Activated naive CD4-positive, alpha-beta T cell treated with anti-CD3 and anti-CD28 coated beads for 36 hours (primary cell): ENCODE results near the gene KLK13. TPM values are rescaled to one million over a fixed set of nuclear protein-coding genes. Genes with fewer than 3 reads are reported as not detected.

Experiments used
- CTCF ChIA-PET: fragments of 350-600 bp; sonication (Branson Sonifier 250); formaldehyde crosslinking; loops from one replicate; lab custom pipeline; 2021; ENCODE audit warnings: antibody characterized with exemption; lab: Charles Lee
- DNase-seq: peaks from one replicate; pipeline ENCODE4 v3.0.0-alpha.2; 2020
- H3K27ac Mint-ChIP-seq: one replicate; pipeline ENCODE4 v1.8.0; 2021; ENCODE audit warnings: mild to moderate bottlenecking, mixed read lengths
- H3K27me3 Mint-ChIP-seq: one replicate; pipeline ENCODE4 v1.8.0; 2021; ENCODE audit warnings: low read depth, mixed read lengths
- H3K36me3 Mint-ChIP-seq: one replicate; pipeline ENCODE4 v1.8.0; 2021; ENCODE audit warnings: low read depth, mixed read lengths
- H3K4me1 Mint-ChIP-seq: one replicate; pipeline ENCODE4 v1.8.0; 2021; ENCODE audit warnings: low read depth, mixed read lengths
- H3K4me3 Mint-ChIP-seq: one replicate; pipeline ENCODE4 v1.8.0; 2021; ENCODE audit warnings: mild to moderate bottlenecking, moderate library complexity, mixed read lengths
- H3K9me3 Mint-ChIP-seq: one replicate; pipeline ENCODE4 v1.8.0; 2021; ENCODE audit warnings: mixed read lengths
- intact Hi-C: fragments of 100-400 bp; cut with micrococcal nuclease; formaldehyde crosslinking; loops from one replicate; pipeline ENCODE4 v1.15.1; 2023
- total RNA-seq, 2 experiments: library from RNA; stranded (reverse); gene quantifications; one replicate each; pipeline ENCODE4 v1.2.3, GENCODE V29; 2021

The KLK13 gene, protein sequence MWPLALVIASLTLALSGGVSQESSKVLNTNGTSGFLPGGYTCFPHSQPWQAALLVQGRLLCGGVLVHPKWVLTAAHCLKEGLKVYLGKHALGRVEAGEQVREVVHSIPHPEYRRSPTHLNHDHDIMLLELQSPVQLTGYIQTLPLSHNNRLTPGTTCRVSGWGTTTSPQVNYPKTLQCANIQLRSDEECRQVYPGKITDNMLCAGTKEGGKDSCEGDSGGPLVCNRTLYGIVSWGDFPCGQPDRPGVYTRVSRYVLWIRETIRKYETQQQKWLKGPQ
- not detected for total RNA-seq

DNA sequence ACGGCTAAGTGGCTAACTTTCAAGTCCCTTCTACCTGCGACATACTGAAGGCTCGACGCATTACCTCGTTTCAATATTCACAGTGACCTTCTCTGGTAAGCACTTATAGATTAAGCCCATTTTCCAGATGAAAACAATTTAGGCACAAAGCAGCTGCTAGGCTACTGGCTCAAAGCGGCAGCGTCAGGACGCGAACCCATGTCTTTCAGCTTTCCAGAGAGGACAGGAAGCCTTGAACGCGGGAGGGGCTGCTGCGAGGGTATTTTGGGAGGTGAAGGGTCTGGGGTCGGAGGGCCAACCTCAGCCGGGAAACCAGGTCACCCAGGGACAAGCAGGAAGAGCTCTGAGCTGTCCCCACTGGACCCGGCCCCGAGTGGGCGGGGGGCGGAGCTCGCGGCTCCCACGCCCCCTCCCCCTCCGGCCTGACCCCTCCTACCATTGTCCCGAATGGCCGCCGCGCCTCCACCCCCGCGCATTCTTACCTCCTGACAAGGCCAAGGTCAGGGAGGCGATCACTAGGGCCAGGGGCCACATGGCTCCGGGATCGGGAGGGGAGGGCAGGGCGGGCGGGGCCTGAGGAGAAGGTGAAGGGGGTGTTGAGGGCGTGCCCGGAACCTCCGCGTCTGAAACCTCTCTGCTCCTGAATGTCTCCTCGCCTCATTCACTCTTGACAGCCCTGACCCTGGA lies at the start of gene KLK13:
Gene KLK13 (minus strand): TSS at position 559 of the 687 bp plus-strand sequence. CDS start 25 bp downstream, at position 534.
- intact Hi-C loops: no loop called here
- Mint-ChIP-seq H3K9me3 (no peaks in the 10 kb centered on the region), H3K27ac (no peak within 1 kb of the TSS), H3K4me1 (peaks cover 3% of the 10 kb centered on the region), H3K36me3 (no peaks in the 10 kb centered on the region), H3K4me3 (no peak within 1 kb of the TSS), H3K27me3 (peaks cover 32% of the 10 kb centered on the region)
- CTCF ChIA-PET: no interaction called here
- no peak for DNase-seq

DNA sequence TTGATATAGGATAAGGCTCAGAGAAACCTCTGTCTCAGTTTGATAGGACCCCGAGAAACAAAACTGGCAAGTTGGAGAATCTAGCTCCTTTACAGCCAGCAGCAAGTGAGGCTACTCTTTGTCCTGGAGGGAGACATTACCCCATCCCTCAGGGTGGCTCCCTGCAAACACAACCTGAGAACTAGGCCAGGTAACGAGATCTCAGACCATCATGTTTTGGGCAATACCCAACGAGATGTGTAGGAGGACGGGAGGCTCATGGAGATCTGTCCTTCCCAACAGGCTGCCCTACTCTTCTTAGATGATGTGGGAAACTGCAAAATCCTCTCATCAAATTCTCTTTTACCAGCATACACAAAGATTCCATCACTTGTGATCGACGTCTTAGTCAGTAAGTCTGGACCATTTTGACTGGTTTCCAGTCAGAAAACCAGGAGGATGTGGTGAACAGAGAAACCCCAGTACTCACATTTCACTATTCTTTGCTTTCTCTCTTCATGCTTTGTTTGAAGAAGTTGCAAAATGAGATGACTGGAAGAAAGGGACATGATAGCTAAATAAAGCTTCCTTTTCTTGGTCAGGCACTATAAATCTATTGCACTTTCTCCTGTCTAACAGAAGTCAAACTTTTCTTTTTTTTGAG lies 49.3 kb upstream of the KLK13 start:
- no peaks in the 10 kb centered on the region for H3K36me3 Mint-ChIP-seq
- DNase-seq: peak; percentile 61
- no peak overlapping the region for H3K4me3 Mint-ChIP-seq
- H3K4me1 Mint-ChIP-seq: peaks cover 27% of the 10 kb centered on the region
- CTCF ChIA-PET: interaction anchor here (1.5 kb wide), 1 partner anchor 44 kb away, joined by 5 read pairs; no protein-coding TSS in a partner anchor
- intact Hi-C loops: loop anchor here (1.0 to 5.0 kb wide), 6 partner anchors 9 to 328 kb away; partner anchors contain the start of genes CLDND2 and ETFB
- H3K9me3 Mint-ChIP-seq: no peaks in the 10 kb centered on the region
- H3K27ac Mint-ChIP-seq: no peak overlapping the region
- no peaks in the 10 kb centered on the region for H3K27me3 Mint-ChIP-seq

DNA sequence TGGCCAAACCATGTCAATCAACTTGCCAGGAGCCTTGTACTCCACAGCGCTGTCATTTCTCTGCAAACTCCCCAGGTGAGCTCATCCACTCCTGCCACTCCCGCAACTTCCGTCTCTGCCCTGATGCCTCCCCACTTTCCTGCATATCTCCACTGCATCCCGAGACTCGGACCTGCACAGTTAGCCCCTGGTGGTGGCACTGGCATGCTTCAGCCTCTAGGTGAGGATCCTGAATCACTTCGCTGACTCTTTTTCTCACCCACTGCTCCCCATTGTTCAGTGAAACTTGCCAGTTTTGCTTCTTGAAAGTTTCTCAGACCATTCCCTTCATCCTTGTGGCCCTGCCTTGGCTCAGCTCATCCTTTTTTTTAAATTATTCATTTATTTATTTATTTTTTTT lies 46.7 kb upstream of the KLK13 start:
- CTCF ChIA-PET: no interaction called here
- Mint-ChIP-seq H3K4me1 (peaks cover 29% of the 10 kb centered on the region), H3K36me3 (peaks cover 6% of the 10 kb centered on the region), H3K27me3 (no peaks in the 10 kb centered on the region), H3K4me3 (no peak overlapping the region), H3K9me3 (no peaks in the 10 kb centered on the region), H3K27ac (no peak overlapping the region)
- intact Hi-C loops: loop anchor here (5.0 kb wide), 2 partner anchors 256 to 331 kb away; partner anchors contain the start of genes CLDND2 and ETFB
- DNase-seq: no peak

DNA sequence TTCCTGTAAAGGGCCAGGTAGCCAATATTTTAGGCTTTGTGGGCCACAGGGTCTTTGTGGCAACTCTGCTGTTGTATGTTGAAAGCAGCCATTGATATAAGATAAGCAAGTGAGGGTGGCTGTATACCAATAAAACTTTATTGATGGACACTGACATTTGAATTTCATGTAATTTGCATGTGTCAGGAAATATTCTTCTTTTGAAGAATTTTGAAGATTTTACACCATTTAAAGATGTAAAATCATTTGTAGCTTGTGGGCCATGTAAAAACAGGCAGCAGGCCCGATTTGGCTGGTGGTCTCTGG lies 45.7 kb upstream of the KLK13 start:
- Mint-ChIP-seq H3K27me3 (no peaks in the 10 kb centered on the region), H3K9me3 (no peaks in the 10 kb centered on the region), H3K4me1 (peaks cover 27% of the 10 kb centered on the region), H3K27ac (no peak overlapping the region), H3K36me3 (peaks cover 12% of the 10 kb centered on the region), H3K4me3 (no peak overlapping the region)
- DNase-seq: no peak
- CTCF ChIA-PET: no interaction called here
- intact Hi-C loops: loop anchor here (5.0 kb wide), 2 partner anchors 257 to 332 kb away; partner anchors contain the start of genes CLDND2 and ETFB

DNA sequence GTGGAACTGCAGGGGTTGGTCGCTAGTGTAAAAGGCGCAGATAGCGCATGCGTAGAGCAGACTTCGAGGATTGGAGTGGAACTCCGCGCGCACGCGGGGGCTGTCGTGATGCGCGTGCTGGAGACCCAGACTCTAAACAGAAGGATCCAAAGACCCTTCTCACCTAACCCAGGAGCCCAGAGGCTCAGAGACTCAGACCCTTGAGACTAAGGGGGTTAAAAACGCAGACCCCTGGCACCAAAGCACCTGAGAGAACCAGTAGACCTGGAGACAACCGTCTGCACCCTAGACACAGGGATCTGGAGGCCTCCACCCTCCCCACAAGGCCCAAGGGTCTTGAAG lies 43.9 kb upstream of the KLK13 start:
- Mint-ChIP-seq H3K4me3 (peak overlapping the region; percentile 98), H3K27me3 (no peaks in the 10 kb centered on the region), H3K27ac (peak overlapping the region; percentile 84), H3K9me3 (no peaks in the 10 kb centered on the region), H3K36me3 (peaks cover 18% of the 10 kb centered on the region), H3K4me1 (peaks cover 39% of the 10 kb centered on the region)
- DNase-seq: no peak
- CTCF ChIA-PET: interaction anchor here (0.7 to 0.8 kb wide), 2 partner anchors 8 to 50 kb away, joined by 3 to 5 read pairs; no protein-coding TSS in a partner anchor
- intact Hi-C loops: loop anchor here (1.0 to 10.0 kb wide), 4 partner anchors 306 to 597 kb away; partner anchors contain the start of genes CLEC11A and JOSD2

DNA sequence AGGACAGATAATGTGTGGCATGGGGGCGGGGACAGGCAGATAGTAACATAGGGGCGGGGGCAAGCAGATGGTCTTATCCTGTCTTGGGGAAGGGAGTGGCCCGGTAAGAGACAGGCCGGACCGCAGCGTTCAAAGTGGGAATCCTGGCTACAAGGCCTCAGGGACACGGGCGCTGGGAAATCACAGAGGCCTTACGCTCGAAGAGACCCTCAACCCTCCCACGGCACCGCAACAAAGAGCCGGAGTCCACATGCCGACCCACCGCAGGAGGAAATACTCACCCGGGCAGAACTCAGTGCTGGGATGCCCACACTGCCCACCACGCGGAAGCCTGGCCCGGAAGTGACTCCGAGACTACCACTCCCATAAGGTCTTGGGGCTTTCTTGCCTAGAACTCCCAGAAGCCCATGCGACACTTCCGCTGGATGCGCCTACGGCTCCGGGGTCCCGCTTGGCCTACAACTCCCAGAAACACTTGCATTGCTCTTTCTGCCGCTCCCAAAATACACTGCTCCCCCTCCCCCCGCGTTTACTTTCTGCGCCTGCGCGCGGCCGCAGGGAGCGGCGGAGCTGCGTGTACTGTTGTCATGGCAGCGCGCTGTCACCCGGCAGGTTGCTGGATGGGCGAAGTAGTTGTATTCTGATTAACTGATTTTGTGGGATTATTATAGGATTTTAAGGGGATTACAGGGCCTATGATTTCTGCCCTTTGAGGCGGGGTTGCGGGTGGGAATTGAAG lies 43.3 kb upstream of the KLK13 start, which contains the start of gene CTU1:
Gene CTU1 (minus strand): TSS at position 344 of the 739 bp plus-strand sequence. CDS start 3,840 bp downstream, outside the sequence.
- CTCF ChIA-PET: interaction anchor here (0.8 kb wide), 1 partner anchor 51 kb away, joined by 3 read pairs; no protein-coding TSS in a partner anchor

DNA sequence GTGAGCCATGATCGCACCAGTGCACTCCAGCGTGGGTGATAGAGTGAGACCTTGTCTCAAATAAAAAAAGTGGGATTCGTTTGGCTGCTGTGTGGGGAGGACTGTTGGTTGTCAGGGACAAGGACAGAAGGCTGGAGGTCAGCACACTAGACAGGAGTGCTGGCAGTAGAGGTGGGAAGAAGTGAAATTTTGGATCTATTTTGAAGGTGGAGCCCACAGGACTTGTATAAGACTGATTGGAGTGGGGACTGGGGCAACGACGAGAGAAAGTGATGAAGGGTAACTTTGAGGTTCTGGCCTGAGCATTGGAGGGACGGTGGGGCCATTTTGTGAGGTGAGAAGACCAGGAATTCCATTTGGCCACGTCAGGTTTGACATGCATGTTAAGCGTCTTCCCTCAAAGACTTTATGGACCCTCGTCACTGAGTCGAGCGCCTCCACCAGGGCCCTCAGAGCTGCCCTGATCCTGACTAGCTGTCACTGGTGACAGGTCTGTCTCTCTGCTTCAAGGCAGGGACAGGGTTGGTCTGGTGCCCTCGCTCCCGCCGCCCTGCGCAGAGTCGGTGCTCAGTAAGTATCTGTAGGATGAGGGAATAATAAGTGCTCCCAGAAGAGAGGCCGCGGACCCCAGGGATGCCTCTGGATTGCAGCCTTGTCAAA lies 42.6 kb upstream of the KLK13 start:
- CTCF ChIA-PET: interaction anchor here (0.6 kb wide), 1 partner anchor 562 kb away, joined by 3 read pairs; no protein-coding TSS in a partner anchor

More for the DNA sequence above, 43.3 kb upstream of the KLK13 start, which contains the start of gene CTU1:
- peak within 1 kb of the TSS; percentile 84 for H3K27ac Mint-ChIP-seq
- peaks cover 19% of the 10 kb centered on the region for H3K36me3 Mint-ChIP-seq
- peak within 1 kb of the TSS; percentile 98 for H3K4me3 Mint-ChIP-seq
- no peaks in the 10 kb centered on the region for H3K27me3 Mint-ChIP-seq
- H3K4me1 Mint-ChIP-seq: peaks cover 40% of the 10 kb centered on the region
- DNase-seq: peak; percentile 99
- no peaks in the 10 kb centered on the region for H3K9me3 Mint-ChIP-seq
- intact Hi-C loops: loop anchor here (1.0 to 10.0 kb wide), 4 partner anchors 306 to 597 kb away; partner anchors contain the start of genes CLEC11A and JOSD2

DNA sequence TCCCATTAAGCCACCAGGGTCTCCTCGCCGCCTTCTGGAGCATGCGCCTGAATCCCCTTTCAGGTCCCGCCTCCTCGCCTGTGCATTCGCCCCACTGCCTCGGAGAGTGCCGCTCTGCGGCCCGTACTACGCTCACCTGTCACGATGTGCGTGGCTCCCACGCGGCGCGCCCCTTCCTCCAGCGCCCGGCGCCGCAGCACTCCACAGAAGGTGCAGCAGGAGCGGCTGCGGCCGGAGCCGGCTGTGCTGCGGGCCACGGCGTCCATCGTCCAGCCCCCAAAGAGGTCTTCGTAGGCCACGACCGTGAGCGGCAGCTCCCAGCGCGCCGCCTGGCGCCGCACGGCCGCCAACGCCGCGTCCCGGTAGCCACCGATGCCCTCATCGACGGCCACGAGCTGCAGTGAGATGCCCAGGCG lies 39.0 kb upstream of the KLK13 start:
- no peak for DNase-seq
- Mint-ChIP-seq H3K9me3 (no peaks in the 10 kb centered on the region), H3K4me3 (no peak overlapping the region), H3K27ac (no peak overlapping the region), H3K4me1 (peaks cover 57% of the 10 kb centered on the region), H3K36me3 (peaks cover 25% of the 10 kb centered on the region), H3K27me3 (no peaks in the 10 kb centered on the region)
- CTCF ChIA-PET: no interaction called here
- intact Hi-C loops: loop anchor here (10.0 kb wide), 1 partner anchor 379 kb away; the partner anchor contains the start of gene CLEC11A

More for the DNA sequence above, 42.6 kb upstream of the KLK13 start:
- DNase-seq: peak; percentile 40
- Mint-ChIP-seq H3K9me3 (no peaks in the 10 kb centered on the region), H3K4me3 (peak overlapping the region; percentile 98), H3K27me3 (no peaks in the 10 kb centered on the region), H3K4me1 (peaks cover 44% of the 10 kb centered on the region), H3K27ac (peak overlapping the region; percentile 82), H3K36me3 (peaks cover 21% of the 10 kb centered on the region)
- intact Hi-C loops: loop anchor here (1.0 to 10.0 kb wide), 4 partner anchors 305 to 596 kb away; partner anchors contain the start of genes CLEC11A and JOSD2

DNA sequence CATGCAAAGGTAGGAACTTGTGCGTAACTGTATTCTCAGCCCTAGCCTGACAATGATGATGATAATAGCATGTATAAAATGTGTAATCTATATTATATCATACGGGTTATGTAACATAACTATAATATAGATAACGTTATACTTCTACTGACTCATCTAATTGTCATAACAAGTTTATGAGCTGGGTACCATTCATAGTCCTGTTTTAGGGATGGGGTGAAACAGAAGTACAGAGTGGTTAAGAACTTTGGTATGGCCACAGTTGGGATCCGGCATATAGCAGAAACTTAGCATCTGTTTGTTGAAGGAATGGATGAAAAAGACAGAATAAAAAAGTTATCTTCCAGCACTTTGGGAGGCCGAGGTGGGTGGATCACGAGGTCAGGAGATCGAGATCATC lies 38.1 kb upstream of the KLK13 start:
- Mint-ChIP-seq H3K27me3 (no peaks in the 10 kb centered on the region), H3K27ac (no peak overlapping the region), H3K9me3 (no peaks in the 10 kb centered on the region), H3K4me3 (no peak overlapping the region), H3K36me3 (peaks cover 23% of the 10 kb centered on the region), H3K4me1 (peaks cover 53% of the 10 kb centered on the region)
- intact Hi-C loops: loop anchor here (10.0 kb wide), 1 partner anchor 378 kb away; the partner anchor contains the start of gene CLEC11A
- CTCF ChIA-PET: interaction anchor here (0.7 kb wide), 1 partner anchor 547 kb away, joined by 3 read pairs; no protein-coding TSS in a partner anchor
- no peak for DNase-seq

DNA sequence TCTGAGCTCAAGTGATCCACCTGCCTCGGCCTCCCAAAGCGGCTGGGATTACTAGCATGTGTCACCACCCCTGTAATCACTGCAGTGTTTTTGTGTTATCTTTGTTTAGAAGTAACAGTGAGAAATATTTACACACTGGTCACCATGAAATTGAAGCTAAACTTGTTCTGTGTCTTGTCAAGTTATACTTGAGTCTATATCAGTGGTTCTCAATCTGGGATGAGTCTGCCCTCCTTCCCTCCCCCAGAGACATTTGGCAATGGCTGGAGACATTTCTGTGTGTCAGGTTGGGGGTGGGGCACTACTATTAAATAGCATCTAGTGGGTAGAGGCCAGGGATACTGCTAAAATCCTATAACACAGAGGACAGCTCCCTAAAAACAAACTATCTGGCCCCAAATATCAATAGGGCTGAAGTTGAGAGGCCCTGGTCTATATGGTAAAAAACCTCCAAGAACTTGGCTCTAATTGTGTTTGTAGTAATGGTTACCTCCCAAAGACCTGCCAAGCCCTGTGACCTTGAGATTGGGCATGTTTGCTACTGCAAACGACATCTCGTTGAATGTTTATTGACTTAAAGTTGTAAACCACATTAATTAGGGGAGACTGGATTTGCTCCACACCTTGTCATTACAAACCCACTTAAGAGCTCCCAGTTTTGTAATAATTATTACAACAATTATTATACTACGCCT lies 36.4 kb upstream of the KLK13 start:
- CTCF ChIA-PET: interaction anchor here (0.6 to 1.1 kb wide), 2 partner anchors 8 to 11 kb away, joined by 3 to 5 read pairs; no protein-coding TSS in a partner anchor
- intact Hi-C loops: loop anchor here (10.0 kb wide), 1 partner anchor 377 kb away; the partner anchor contains the start of gene CLEC11A
- no peak for DNase-seq
- Mint-ChIP-seq H3K36me3 (peaks cover 28% of the 10 kb centered on the region), H3K9me3 (no peaks in the 10 kb centered on the region), H3K27ac (no peak overlapping the region), H3K4me1 (peaks cover 57% of the 10 kb centered on the region), H3K4me3 (no peak overlapping the region), H3K27me3 (no peaks in the 10 kb centered on the region)
